ENCODE measurements around the gene TMEM161A.
"Not testable (repeated sequence)": the region's sequence is repeated elsewhere in the genome, so short reads cannot be mapped to it uniquely, and the experiment has no call there.

TMEM161A gene

GRCh38 chr19:19155495-19156219, 17.4 kb upstream of the TMEM161A start:
- DNase-seq (ENCODE audit: low spot score), result no peak

- no peak for DNase-seq (ENCODE audit: low spot score)
These were observed 16.7 kb upstream of the TMEM161A start for GRCh38 chr19:19154768-19155494.

GRCh38 chr19:19152668-19153384, 14.5 kb upstream of the TMEM161A start:
- DNase-seq (ENCODE audit: low spot score), result no peak

GRCh38 chr19:19151418-19151817, 13.1 kb upstream of the TMEM161A start:
- no peak for DNase-seq (ENCODE audit: low spot score)

GRCh38 chr19:19149435-19149834, 11.2 kb upstream of the TMEM161A start:
- DNase-seq (ENCODE audit: low spot score), result no peak

- DNase-seq (ENCODE audit: low spot score), result not testable (repeated sequence)
These were observed 10.2 kb upstream of the TMEM161A start for GRCh38 chr19:19148504-19148903.

GRCh38 chr19:19147344-19147743, 9.1 kb upstream of the TMEM161A start:
- no peak for DNase-seq (ENCODE audit: low spot score)

GRCh38 chr19:19146865-19147264, 8.6 kb upstream of the TMEM161A start:
- no peak for DNase-seq (ENCODE audit: low spot score)

GRCh38 chr19:19145684-19146608, 7.7 kb upstream of the TMEM161A start:
- peak; percentile 95 for DNase-seq (ENCODE audit: low spot score)

GRCh38 chr19:19145281-19145680, 7.0 kb upstream of the TMEM161A start:
- no peak for DNase-seq (ENCODE audit: low spot score)

GRCh38 chr19:19142347-19142746, 4.1 kb upstream of the TMEM161A start:
- DNase-seq (ENCODE audit: low spot score), result no peak

GRCh38 chr19:19140476-19140875, 2.2 kb upstream of the TMEM161A start:
- no peak for DNase-seq (ENCODE audit: low spot score)

GRCh38 chr19:19139876-19140229, 1.6 kb upstream of the TMEM161A start:
- no peak for DNase-seq (ENCODE audit: low spot score)

- DNase-seq (ENCODE audit: low spot score), result no peak
These were observed 646 bp downstream of the TMEM161A start for GRCh38 chr19:19137556-19138108.

- DNase-seq (ENCODE audit: low spot score), result not testable (repeated sequence)
These were observed 2.6 kb downstream of the TMEM161A start for GRCh38 chr19:19135713-19136112.

- no peak for DNase-seq (ENCODE audit: low spot score)
These were observed 3.6 kb downstream of the TMEM161A start for GRCh38 chr19:19134687-19135158.

GRCh38 chr19:19133985-19134384, 4.3 kb downstream of the TMEM161A start:
- no peak for DNase-seq (ENCODE audit: low spot score)

GRCh38 chr19:19132912-19133311, 5.4 kb downstream of the TMEM161A start:
- DNase-seq (ENCODE audit: low spot score), result no peak

- no peak for DNase-seq (ENCODE audit: low spot score)
These were observed 6.3 kb downstream of the TMEM161A start for GRCh38 chr19:19131989-19132388.

GRCh38 chr19:19126102-19126501, 12.2 kb downstream of the TMEM161A start:
- DNase-seq (ENCODE audit: low spot score), result no peak

- no peak for DNase-seq (ENCODE audit: low spot score)
These were observed 14.9 kb downstream of the TMEM161A start for GRCh38 chr19:19123386-19123785.

Data from HuH-7 (cell line).